Epithelial cell of proximal tubule (primary cell): ENCODE data around the gene NDUFA12. TPM values are rescaled to one million over a fixed set of nuclear protein-coding genes. Genes with fewer than 3 reads are reported as not detected.

Experiments used
- DNase-seq: peaks from one replicate; pipeline ENCODE4 v3.0.0-alpha.2; 2011; ENCODE audit warnings: low read depth
- H3K4me3 ChIP-seq: 2 replicates; pipeline ENCODE4 v1.5.1; 2011; ENCODE audit warnings: low read depth, mild to moderate bottlenecking, low read length
- total RNA-seq: library from RNA; depleted of rRNA; stranded (reverse); fragments of >200 nt; gene quantifications from 2 replicates; pipeline ENCODE4 v1.2.3, GENCODE V29; 2015
- TF ChIP-seq, protein P1 (sequence below): conservative IDR thresholded peaks from 2 replicates; pipeline ENCODE4 v1.5.1; 2012; ENCODE audit warnings: low read depth, mild to moderate bottlenecking, low read length

Gene NDUFA12
- total RNA-seq, 1 donor from 2014 or later, result 193 TPM

DNA sequence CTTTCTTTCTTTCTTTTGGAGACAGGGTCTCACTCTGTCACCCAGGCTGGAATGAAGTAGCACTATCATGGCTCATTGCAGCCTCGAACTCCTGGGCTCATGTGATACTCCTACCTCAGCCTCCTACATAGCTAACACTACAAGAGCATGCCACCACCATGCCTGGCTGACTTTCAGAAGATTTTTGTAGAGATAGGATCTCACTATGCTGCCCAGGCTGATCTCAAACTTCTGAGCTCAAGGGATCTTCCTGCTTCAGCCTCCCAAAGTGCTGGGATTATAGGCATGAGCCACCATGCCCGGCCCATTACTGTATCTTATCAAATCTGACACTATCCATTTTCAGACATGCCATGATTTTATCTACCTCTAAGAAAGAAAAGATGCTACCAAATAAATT, 31.6 kb downstream of the NDUFA12 start:
- TF ChIP-seq, protein P1, sequence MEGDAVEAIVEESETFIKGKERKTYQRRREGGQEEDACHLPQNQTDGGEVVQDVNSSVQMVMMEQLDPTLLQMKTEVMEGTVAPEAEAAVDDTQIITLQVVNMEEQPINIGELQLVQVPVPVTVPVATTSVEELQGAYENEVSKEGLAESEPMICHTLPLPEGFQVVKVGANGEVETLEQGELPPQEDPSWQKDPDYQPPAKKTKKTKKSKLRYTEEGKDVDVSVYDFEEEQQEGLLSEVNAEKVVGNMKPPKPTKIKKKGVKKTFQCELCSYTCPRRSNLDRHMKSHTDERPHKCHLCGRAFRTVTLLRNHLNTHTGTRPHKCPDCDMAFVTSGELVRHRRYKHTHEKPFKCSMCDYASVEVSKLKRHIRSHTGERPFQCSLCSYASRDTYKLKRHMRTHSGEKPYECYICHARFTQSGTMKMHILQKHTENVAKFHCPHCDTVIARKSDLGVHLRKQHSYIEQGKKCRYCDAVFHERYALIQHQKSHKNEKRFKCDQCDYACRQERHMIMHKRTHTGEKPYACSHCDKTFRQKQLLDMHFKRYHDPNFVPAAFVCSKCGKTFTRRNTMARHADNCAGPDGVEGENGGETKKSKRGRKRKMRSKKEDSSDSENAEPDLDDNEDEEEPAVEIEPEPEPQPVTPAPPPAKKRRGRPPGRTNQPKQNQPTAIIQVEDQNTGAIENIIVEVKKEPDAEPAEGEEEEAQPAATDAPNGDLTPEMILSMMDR, result no peak
- no peak overlapping the region for H3K4me3 ChIP-seq
- DNase-seq, result no peak

DNA sequence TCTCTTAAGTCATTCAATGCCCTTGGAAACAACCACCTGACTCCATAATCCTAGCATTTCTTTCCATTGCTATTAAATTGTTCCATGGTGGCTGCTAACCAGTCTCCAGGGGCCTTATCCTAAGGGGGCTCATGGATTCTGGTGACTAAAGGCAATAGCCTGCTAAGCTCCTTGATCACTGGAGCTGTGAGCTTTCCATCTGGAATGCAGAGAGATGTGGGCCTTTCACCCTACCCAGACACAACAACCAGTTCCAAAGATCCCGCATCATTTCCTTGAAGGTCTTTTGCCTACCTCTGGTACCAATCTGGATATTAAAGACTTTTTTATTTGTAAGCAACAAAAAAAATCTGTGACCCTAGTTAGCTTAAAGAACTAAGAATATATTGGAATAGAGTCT, 32.9 kb downstream of the NDUFA12 start:
- no peak overlapping the region for H3K4me3 ChIP-seq
- TF ChIP-seq, protein P1, result no peak
- no peak for DNase-seq

DNA sequence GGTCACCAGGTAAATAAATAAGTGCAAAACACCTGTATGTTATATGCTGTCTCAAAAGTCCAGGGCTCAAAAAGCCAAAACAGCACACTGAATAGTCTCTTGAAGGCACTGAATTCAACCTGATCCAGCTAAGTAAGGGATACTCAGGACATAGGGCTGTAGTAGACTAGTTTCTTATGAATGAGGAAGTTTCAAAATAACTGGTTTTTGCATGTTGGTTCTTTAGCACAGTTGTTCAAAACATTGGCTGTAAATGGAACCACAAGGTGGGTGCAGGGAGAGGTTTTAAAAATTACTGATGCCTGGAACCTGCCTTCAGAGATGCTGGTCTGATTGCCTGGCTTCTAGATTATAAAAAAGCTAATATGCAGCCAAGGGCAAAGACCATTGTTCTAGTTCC, 34.1 kb downstream of the NDUFA12 start:
- TF ChIP-seq, protein P1, result no peak
- no peak overlapping the region for H3K4me3 ChIP-seq
- DNase-seq, result no peak

DNA sequence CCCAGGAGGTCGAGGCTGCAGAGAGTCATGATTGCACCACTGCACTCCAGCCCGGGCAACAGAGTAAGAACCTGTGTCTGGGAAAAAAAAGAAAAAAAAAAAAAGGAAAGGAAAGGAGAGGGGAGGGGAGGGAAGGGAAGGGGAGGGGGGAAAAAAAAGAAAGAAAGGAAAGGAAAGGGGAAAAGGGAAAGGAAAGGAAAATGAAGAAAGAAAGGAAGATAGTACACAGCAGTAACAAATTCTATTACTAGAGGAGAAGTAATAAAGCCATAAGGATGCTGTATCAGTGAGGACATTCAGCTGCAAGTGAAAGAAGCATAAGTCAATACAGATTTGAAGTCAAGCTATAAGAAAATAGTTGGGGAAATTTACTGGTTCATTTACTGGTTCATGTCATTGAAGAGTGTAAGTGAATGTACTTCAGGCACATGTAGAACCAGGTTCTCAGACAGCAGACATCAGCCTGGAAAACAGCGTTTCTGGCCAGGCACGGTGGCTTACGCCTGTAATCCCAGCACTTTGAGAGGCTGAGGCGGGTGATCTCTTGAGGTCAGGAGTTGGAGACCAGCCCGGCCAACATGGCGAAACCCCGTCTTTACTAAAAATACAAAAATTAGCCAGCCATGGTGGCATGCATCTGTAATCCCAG, 37.4 kb downstream of the NDUFA12 start:
- H3K4me3 ChIP-seq, result no peak overlapping the region
- TF ChIP-seq, protein P1, result no peak
- no peak for DNase-seq

DNA sequence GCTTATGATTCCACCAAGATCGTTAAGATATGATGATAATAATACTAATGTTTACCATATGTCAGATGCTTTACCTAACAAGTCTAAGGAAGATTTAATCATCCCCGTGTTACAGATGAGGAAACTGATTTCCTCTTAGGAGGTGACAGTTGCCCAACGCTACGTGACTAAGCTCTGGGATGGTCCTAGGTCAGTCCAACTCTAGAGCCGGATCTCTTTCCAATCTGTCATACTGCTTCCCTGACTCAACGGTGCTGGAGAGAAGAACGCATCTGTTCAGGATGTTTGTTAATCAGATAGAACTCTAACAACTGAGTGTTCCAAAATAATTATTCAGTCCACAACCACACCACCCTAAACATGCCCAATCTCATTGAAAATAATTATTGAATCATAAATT, 39.8 kb downstream of the NDUFA12 start:
- no peak overlapping the region for H3K4me3 ChIP-seq
- no peak for DNase-seq
- TF ChIP-seq, protein P1, result no peak

DNA sequence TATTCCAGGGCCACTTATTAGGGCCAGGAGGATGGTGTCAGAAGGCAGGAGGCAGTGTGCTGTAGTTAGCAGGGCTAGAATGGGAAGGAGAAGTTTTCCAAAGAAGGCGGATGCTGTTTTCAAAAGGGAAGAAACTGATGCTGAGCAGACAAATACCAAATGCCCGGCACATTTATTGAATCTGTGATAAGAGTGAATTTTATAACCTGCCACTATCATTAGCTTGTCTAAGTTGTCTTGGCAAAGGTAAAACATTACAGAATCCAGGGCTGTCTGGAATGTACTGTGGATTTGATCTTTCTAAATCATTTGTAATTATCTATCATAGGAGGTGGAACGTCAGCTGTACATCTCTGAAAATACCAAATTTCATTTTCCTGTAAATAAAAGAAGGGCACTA, 40.8 kb downstream of the NDUFA12 start:
- TF ChIP-seq, protein P1, result no peak
- no peak overlapping the region for H3K4me3 ChIP-seq
- DNase-seq, result no peak

DNA sequence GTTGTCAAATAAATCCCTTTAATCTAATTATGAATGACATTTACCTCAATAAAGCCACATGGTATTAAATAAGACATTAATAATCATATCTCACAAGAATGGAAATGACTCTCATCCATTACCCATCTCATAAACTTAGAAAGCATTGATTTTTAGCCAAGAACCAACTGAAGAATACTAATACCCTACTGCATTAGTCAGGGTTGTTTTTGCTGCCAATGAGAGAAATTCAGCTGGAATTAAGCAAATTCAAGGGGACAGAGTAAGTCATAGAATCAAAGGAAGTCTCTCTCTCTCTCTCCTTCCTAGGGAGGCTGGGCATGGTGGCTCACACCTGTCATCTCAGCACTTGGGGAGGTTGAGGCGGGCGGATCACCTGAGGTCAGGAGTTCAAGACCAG, 41.6 kb downstream of the NDUFA12 start:
- TF ChIP-seq, protein P1, result no peak

More for the DNA sequence above, 41.6 kb downstream of the NDUFA12 start:
- no peak for DNase-seq
- H3K4me3 ChIP-seq, result no peak overlapping the region
